GM12878 (cell line): Measurements from ENCODE around the gene UQCRC1. TPM values are rescaled to one million over a fixed set of nuclear protein-coding genes. Genes with fewer than 3 reads are reported as not detected.
A peak's percentile ranks its signal among the peaks of the same experiment; 100 is the strongest.

Experiments
- ATAC-seq: fragments of 200-7000 bp; cut with Tn5 transposase; 3 replicates; pipeline ENCODE4 v1.9.1; 2020; ENCODE audit warnings: mild to moderate bottlenecking, moderate library complexity
- BruUV-seq: library from RNA; stranded (reverse); fragments of 400-500 nt; replicated peaks from 2 replicates; lab custom pipeline; 2021; lab: Mats Ljungman, UMichigan
- CTCF ChIA-PET: fragments of 300-600 bp; sonication (Branson Sonifier 250); formaldehyde crosslinking; extraction: SDS; loops from one replicate; lab custom pipeline; 2021; ENCODE audit warnings: inconsistent platforms; lab: Yijun Ruan, JAX
- POLR2A ChIA-PET: fragments of 350-600 bp; formaldehyde crosslinking; extraction: SDS; loops from one replicate; lab custom pipeline; 2021; ENCODE audit warnings: inconsistent platforms; lab: Charles Lee
- RAD21 ChIA-PET: fragments of 300-600 bp; sonication (Branson Sonifier 250); formaldehyde crosslinking; loops from one replicate; lab custom pipeline; 2023; ENCODE audit warnings: antibody characterized with exemption; ENCODE audit not compliant: unreplicated experiment; lab: Charles Lee
- SMC1A ChIA-PET: fragments of 300-600 bp; sonication (Branson Sonifier 250); formaldehyde crosslinking; loops from one replicate; lab custom pipeline; 2023; ENCODE audit not compliant: unreplicated experiment, uncharacterized antibody; lab: Charles Lee
- DNase-seq: peaks from one replicate; pipeline ENCODE4 v3.0.0-alpha.2; 2011; ENCODE audit warnings: low read depth, low spot score
- FAIRE-seq: peaks from 3 replicates; lab custom pipeline; 2011; peaks lifted over from hg19 to GRCh38; lab: Jason Lieb, UNC
- H2AFZ ChIP-seq: 2 replicates; pipeline ENCODE4 v1.6.0; 2011; ENCODE audit warnings: low read depth, low read length, control low read depth; ENCODE audit not compliant: control insufficient read depth
- H3K27ac ChIP-seq: 2 replicates; pipeline ENCODE4 v1.5.1; 2011; ENCODE audit warnings: control low read depth; ENCODE audit not compliant: control insufficient read depth, insufficient read depth
- H3K27me3 ChIP-seq, 2 experiments: replicated peaks in 1 of 2; 2 replicates each; pipeline versions ENCODE4 v1.6.0 to v1.6.1; 2011; ENCODE audit warnings: low read length in 1 of 2; ENCODE audit not compliant: control insufficient read depth in 2 of 2, insufficient read depth in 2 of 2
- H3K36me3 ChIP-seq, 2 experiments: 2 replicates each; pipeline ENCODE4 v1.5.1; 2011; ENCODE audit warnings: low read length in 1 of 2; ENCODE audit not compliant: control insufficient read depth in 2 of 2, insufficient read depth in 2 of 2
- H3K4me1 ChIP-seq: 2 replicates; pipeline ENCODE4 v1.6.1; 2011; ENCODE audit warnings: mild to moderate bottlenecking, low read length, moderate library complexity, mixed read lengths; ENCODE audit not compliant: control insufficient read depth, insufficient read depth
- H3K4me2 ChIP-seq: 2 replicates; pipeline ENCODE4 v1.6.0; 2011; ENCODE audit warnings: control low read depth; ENCODE audit not compliant: control insufficient read depth, insufficient read depth
- H3K4me3 ChIP-seq: fragments of 200-600 bp; sonication (generic); 2 replicates; pipeline ENCODE4 v1.5.1; 2016
- H3K79me2 ChIP-seq: 2 replicates; pipeline ENCODE4 v1.6.0; 2011; ENCODE audit warnings: low read length; ENCODE audit not compliant: control insufficient read depth, insufficient read depth
- H3K9ac ChIP-seq: 2 replicates; pipeline ENCODE4 v1.8.0; 2011; ENCODE audit warnings: low read length, control low read depth, mixed read lengths; ENCODE audit not compliant: control insufficient read depth, insufficient read depth
- H3K9me3 ChIP-seq: replicated peaks from 3 replicates; pipeline ENCODE4 v1.5.1; 2011; ENCODE audit warnings: mild to moderate bottlenecking, low read length; ENCODE audit not compliant: control insufficient read depth, insufficient read depth
- H4K20me1 ChIP-seq: 2 replicates; pipeline ENCODE4 v1.6.0; 2011; ENCODE audit not compliant: control insufficient read depth, insufficient read depth
- PRDM15 ChIP-seq: fragments of 450-650 bp; formaldehyde crosslinking; IDR thresholded peaks from 2 replicates; pipeline ENCODE4 v1.4.0; 2020; ENCODE audit warnings: mild to moderate bottlenecking, moderate library complexity
- WRNIP1 ChIP-seq: IDR thresholded peaks from 2 replicates; pipeline ENCODE4 v1.6.1; 2011; ENCODE audit warnings: low read depth, low read length, improper control_type of control experiment, borderline replicate concordance
- whole genome bisulfite sequencing: methylation state at CpG from one replicate; pipeline ENCODE4 v1.1.6; 2016; ENCODE audit warnings: low lambda C conversion rate; ENCODE audit not compliant: insufficient replicate concordance, insufficient coverage; ENCODE audit errors: missing lambda C conversion rate; 5-methylcytosine and 5-hydroxymethylcytosine counted together
- in situ Hi-C: fragments of 300-500 bp; cut with MboI; formaldehyde crosslinking; loops from 9 replicates; pipeline ENCODE4 v1.14.3; 2018; ENCODE audit warnings: mixed read lengths
- intact Hi-C: fragments of 100-400 bp; cut with micrococcal nuclease; formaldehyde crosslinking; loops from one replicate; pipeline ENCODE4 v1.14.2; 2022; ENCODE audit not compliant: unreplicated experiment
- polyA plus RNA-seq, 11 experiments: library from polyadenylated mRNA; depleted of rRNA in 4 of 11; unstranded in 6 of 11; stranded (reverse) in 5 of 11; fragments of >200 nt; fragmentation: Nextera tagmentation in 4 of 11; fragmentation: Illumina TruSeq in 1 of 11; extraction: Ambion mirVana in 4 of 11; extraction: Trizol in 1 of 11; gene quantifications; 1 replicate in 1 of 11; 2 replicates in 10 of 11; pipeline versions ENCODE4 v1.2.1 to v1.2.3, GENCODE V29; 2011 to 2016; ENCODE audit warnings: inconsistent platforms in 2 of 11, missing spikeins in 2 of 11, low read depth in 1 of 11
- total RNA-seq, 4 experiments: library from RNA; depleted of rRNA in 3 of 4; stranded (reverse); fragments of >200 nt in 3 of 4; fragmentation: Illumina TruSeq in 1 of 4; extraction: Trizol in 1 of 4; gene quantifications; 2 replicates each; pipeline versions ENCODE4 v1.2.1 to v1.2.3, GENCODE V29; 2013 to 2021

The UQCRC1 gene
- total and polyA plus RNA-seq, 10 of the 15 experiments (the other 5 are each of a cell fraction or from before 2014, with no cell fraction given): 116 to 426 (median 228) TPM

GRCh38 chr3:48553361-48553760 lies 56.1 kb downstream of the UQCRC1 start:
- DNase-seq (no peak), FAIRE-seq (no peak), ATAC-seq (no peak)
- Histone ChIP-seq H3K9ac (no peak overlapping the region), H3K4me2 (peak overlapping the region; percentile 49), H3K4me1 (peaks cover 20% of the 10 kb centered on the region), H3K79me2 (peaks cover 53% of the 10 kb centered on the region), H3K27ac (no peak overlapping the region), H2AFZ (no peak overlapping the region), H3K9me3 (no peaks in the 10 kb centered on the region), H3K36me3 (peaks cover 0 to 23% of the 10 kb centered on the region in 2 experiments; a peak in 3 of 4 replicates), H3K27me3 (no peaks in the 10 kb centered on the region), H3K4me3 (peak overlapping the region; percentile 91), H4K20me1 (peaks cover 2% of the 10 kb centered on the region; the same call in 1 of the 2 replicates)
- ChIA-PET POLR2A (interaction anchor here (1.0 to 2.2 kb wide), 4 partner anchors 44 to 113 kb away, joined by 3 to 8 read pairs (median 4); partner anchors contain the start of genes CCDC51 and TMA7), SMC1A (interaction anchor here (0.6 to 1.6 kb wide), 8 partner anchors 11 to 1024 kb away, joined by 3 to 6 read pairs (median 4); partner anchors contain the start of gene UCN2), RAD21 (interaction anchor here (0.9 to 2.9 kb wide), 3 partner anchors 80 to 117 kb away, joined by 3 to 10 read pairs (median 9); partner anchors contain the start of gene SLC26A6), CTCF (interaction anchor here (1.0 to 16.3 kb wide), 6 partner anchors 8 to 322 kb away, joined by 3 to 239 read pairs (median 6); partner anchors contain the start of genes CCDC51 and TMA7)
- WGBS: 51% methylated on average over 5 of the region's 5 CpGs
- in situ Hi-C loops (no loop called here), intact Hi-C loops (no loop called here)
- BruUV-seq: no TSS peak
- TF ChIP-seq WRNIP1 (peak; percentile 41; the same call in 1 of the 2 replicates), PRDM15 (no peak)
